Liver (tissue), 9 donors: ENCODE data around the gene PYM1. TPM values are rescaled to one million over a fixed set of nuclear protein-coding genes. Genes with fewer than 3 reads are reported as not detected.

ENCODE experiments used
- DNase-seq: peaks from one replicate; pipeline ENCODE4 v3.0.0-alpha.2; 2017; ENCODE audit warnings: low spot score
- H3K27ac ChIP-seq, 2 donors: one replicate each; pipeline ENCODE4 v1.7.0; 2013; ENCODE audit warnings: inconsistent platforms in 2 of 2, low read length in 2 of 2, control low read depth in 1 of 2, low read depth in 1 of 2, mild to moderate bottlenecking in 1 of 2
- H3K27me3 ChIP-seq, 4 donors: one replicate each; pipeline versions ENCODE4 v1.6.1 to v1.7.0; 2013; ENCODE audit warnings: low read length in 3 of 4, inconsistent platforms in 1 of 4, mild to moderate bottlenecking in 1 of 4, moderate library complexity in 1 of 4; ENCODE audit not compliant: control insufficient read depth in 4 of 4, insufficient read depth in 4 of 4
- H3K36me3 ChIP-seq, 4 donors: one replicate each; pipeline versions ENCODE4 v1.6.1 to v1.7.0; 2013; ENCODE audit warnings: low read length in 3 of 4, mild to moderate bottlenecking in 3 of 4, low read depth in 1 of 4, moderate library complexity in 1 of 4; ENCODE audit not compliant: control insufficient read depth in 4 of 4, insufficient read depth in 3 of 4
- H3K4me1 ChIP-seq, 4 donors: one replicate each; pipeline versions ENCODE4 v1.6.1 to v1.7.0; 2013; ENCODE audit warnings: low read length in 3 of 4, mild to moderate bottlenecking in 3 of 4, moderate library complexity in 1 of 4; ENCODE audit not compliant: control insufficient read depth in 4 of 4, insufficient read depth in 4 of 4
- H3K4me3 ChIP-seq, 3 donors: one replicate each; pipeline versions ENCODE4 v1.6.1 to v1.7.0; 2013; ENCODE audit warnings: low read length in 3 of 3, control low read depth in 1 of 3, low read depth in 1 of 3, mild to moderate bottlenecking in 1 of 3
- H3K9ac ChIP-seq, 2 donors: one replicate each; pipeline ENCODE4 v1.7.0; 2013; ENCODE audit warnings: low read length in 2 of 2, mild to moderate bottlenecking in 2 of 2, moderate library complexity in 2 of 2, control low read depth in 1 of 2, low read depth in 1 of 2
- H3K9me3 ChIP-seq, 4 donors: one replicate each; pipeline versions ENCODE4 v1.6.1 to v1.7.0; 2013; ENCODE audit warnings: low read length in 3 of 4; ENCODE audit not compliant: control insufficient read depth in 4 of 4
- EGR1 ChIP-seq, 2 donors: IDR thresholded peaks; 2 replicates each; pipeline ENCODE4 v1.6.1; 2016 to 2018; ENCODE audit warnings: antibody characterized with exemption in 2 of 2, low read depth in 2 of 2
- FOXA1 ChIP-seq: IDR thresholded peaks from 2 replicates; pipeline ENCODE4 v1.6.1; 2016; ENCODE audit warnings: antibody characterized with exemption
- GABPA ChIP-seq, 2 donors: IDR thresholded peaks in 1 of 2; conservative IDR thresholded peaks in 1 of 2; 2 replicates each; pipeline ENCODE4 v1.6.1; 2016; ENCODE audit warnings: antibody characterized with exemption in 2 of 2, mild to moderate bottlenecking in 1 of 2, moderate library complexity in 1 of 2
- HNF4A ChIP-seq, 2 donors: conservative IDR thresholded peaks; 2 replicates each; pipeline ENCODE4 v1.6.1; 2016; ENCODE audit warnings: antibody characterized with exemption in 2 of 2, mild to moderate bottlenecking in 2 of 2
- HNF4G ChIP-seq: IDR thresholded peaks from 2 replicates; pipeline ENCODE4 v1.6.1; 2016; ENCODE audit warnings: antibody characterized with exemption
- JUND ChIP-seq, 2 donors: IDR thresholded peaks; 2 replicates each; pipeline ENCODE4 v1.6.1; 2016; ENCODE audit warnings: antibody characterized with exemption in 2 of 2
- NR2F2 ChIP-seq: IDR thresholded peaks from 2 replicates; pipeline ENCODE4 v1.6.1; 2016; ENCODE audit warnings: antibody characterized with exemption
- RAD21 ChIP-seq, 2 donors: IDR thresholded peaks; 2 replicates each; pipeline ENCODE4 v1.6.1; 2016; ENCODE audit warnings: antibody characterized with exemption in 2 of 2, mild to moderate bottlenecking in 2 of 2
- RXRA ChIP-seq, 2 donors: IDR thresholded peaks; 2 replicates each; pipeline ENCODE4 v1.6.1; 2017 to 2018; ENCODE audit warnings: antibody characterized with exemption in 2 of 2, mild to moderate bottlenecking in 1 of 2
- SP1 ChIP-seq: IDR thresholded peaks from 2 replicates; pipeline ENCODE4 v1.6.1; 2018; ENCODE audit warnings: antibody characterized with exemption, mild to moderate bottlenecking
- TAF1 ChIP-seq: conservative IDR thresholded peaks from 2 replicates; pipeline ENCODE4 v1.6.1; 2016; ENCODE audit warnings: antibody characterized with exemption, mild to moderate bottlenecking
- WGBS: extraction: QIAGEN DNeasy Blood & Tissue Kit; methylation state at CpG from one replicate; pipeline ENCODE4 v1.1.7; 2013; 5-methylcytosine and 5-hydroxymethylcytosine counted together
- polyA plus RNA-seq, 2 donors: library from polyadenylated mRNA; stranded (reverse) in 1 of 2; unstranded in 1 of 2; fragments of 200-250 nt in 1 of 2; fragments of >200 nt in 1 of 2; fragmentation: Nextera tagmentation in 1 of 2; extraction: Ambion mirVana in 1 of 2; gene quantifications; one replicate each; pipeline versions ENCODE4 v1.2.1 to v1.2.3, GENCODE V29; 2013 to 2015
- total RNA-seq, 2 donors: library from RNA; depleted of rRNA; stranded (reverse); fragments of >200 nt; gene quantifications; one replicate each; pipeline ENCODE4 v1.2.3, GENCODE V29; 2014
- TF ChIP-seq, protein P1 (sequence below): IDR thresholded peaks from 2 replicates; pipeline ENCODE4 v1.6.1; 2016; ENCODE audit warnings: antibody characterized with exemption
- TF ChIP-seq, protein P2 (sequence below): IDR thresholded peaks from 2 replicates; pipeline ENCODE4 v1.6.1; 2016; ENCODE audit warnings: antibody characterized with exemption
- TF ChIP-seq, protein P3 (sequence below): fragments of 150-350 bp; IDR thresholded peaks from 2 replicates; pipeline ENCODE4 v1.5.1; 2017; ENCODE audit warnings: improper control_type of control experiment, low read depth, low read length; ENCODE audit not compliant: missing input control
- TF ChIP-seq, protein P4 (sequence below): IDR thresholded peaks from 2 replicates; pipeline ENCODE4 v1.6.1; 2016; ENCODE audit warnings: antibody characterized with exemption, mild to moderate bottlenecking
- donor health status: healthy.
- donor health status: healthy.
- donor health status: healthy.
- donor health status: healthy.
- donor health status: healthy.

Gene PYM1
- total and polyA plus RNA-seq, 4 donors, result 16.7 to 29.4 (median 21.3) TPM

DNA sequence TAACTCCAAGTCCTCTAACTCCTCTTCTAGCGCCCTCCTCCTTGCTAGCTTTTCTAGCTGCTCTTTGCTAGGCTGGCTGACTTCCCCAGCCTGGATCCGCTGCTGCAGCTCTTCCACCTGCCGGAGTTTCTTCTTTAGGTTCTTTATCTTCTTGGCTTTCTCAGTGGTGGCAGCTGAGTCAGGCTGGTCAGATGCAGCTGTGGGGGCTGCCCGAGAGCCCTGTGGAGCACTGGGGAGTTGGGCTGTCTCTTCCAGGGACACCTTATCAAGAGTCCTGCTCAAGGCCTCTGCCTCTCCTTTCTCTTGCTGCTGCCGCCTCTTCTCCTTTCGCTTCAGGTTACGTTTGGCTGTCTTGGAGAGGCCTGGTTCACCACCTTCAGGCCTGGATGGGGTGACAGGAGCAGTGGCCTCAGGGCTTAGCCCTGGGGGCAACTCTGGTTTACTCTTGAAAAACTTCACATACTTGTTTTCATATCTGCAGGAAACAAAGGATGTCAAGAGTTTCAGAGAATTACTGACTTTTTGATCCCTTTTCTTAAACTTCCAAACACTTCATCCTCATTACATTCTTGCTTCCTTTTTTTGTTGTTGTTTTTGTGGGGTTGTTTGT is 25.7 kb downstream of the PYM1 start (continued):
- TF ChIP-seq, protein P1, sequence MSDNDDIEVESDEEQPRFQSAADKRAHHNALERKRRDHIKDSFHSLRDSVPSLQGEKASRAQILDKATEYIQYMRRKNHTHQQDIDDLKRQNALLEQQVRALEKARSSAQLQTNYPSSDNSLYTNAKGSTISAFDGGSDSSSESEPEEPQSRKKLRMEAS, result no peak
- TF ChIP-seq, protein P2, sequence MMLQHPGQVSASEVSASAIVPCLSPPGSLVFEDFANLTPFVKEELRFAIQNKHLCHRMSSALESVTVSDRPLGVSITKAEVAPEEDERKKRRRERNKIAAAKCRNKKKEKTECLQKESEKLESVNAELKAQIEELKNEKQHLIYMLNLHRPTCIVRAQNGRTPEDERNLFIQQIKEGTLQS, result no peak
- TF ChIP-seq FOXA1, result no peak
- no peak for TF ChIP-seq TAF1
- TF ChIP-seq HNF4G, result no peak
- TF ChIP-seq SP1, result no peak
- no peak for TF ChIP-seq GABPA (IDR thresholded peaks at IDR 0.05 in 1 of 2, conservative IDR thresholded peaks at IDR 0.05 in 1 of 2)
- TF ChIP-seq RAD21 (IDR thresholded peaks at IDR 0.05), result no peak
- TF ChIP-seq NR2F2, result no peak

DNA sequence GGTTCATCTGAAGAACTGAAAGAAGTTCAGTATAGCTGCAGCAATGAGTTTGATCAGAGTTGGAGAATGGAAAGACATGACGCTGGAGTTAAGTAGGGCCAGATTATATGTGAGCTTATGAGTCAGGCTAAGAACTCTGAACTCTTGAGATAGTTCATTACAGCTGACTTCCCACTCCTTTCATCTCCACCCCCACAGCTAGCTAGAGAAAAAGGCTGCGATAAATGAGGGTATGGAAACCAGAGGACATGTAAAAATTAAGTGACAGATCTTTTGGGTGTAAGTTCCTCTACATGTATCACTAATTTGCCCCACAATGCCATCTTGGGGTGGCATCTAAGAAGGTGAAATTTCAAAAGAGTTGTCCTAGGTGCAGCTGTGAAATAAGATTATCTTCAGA is 28.6 kb downstream of the PYM1 start:
- H3K9me3 ChIP-seq, result no peaks in the 10 kb centered on the region
- H3K4me1 ChIP-seq, result no peaks in the 10 kb centered on the region
- H3K27me3 ChIP-seq, result no peaks in the 10 kb centered on the region
- WGBS, result 71% methylated on average over 2 of the region's 2 CpGs
- peaks cover 5 to 24% (median 14%) of the 10 kb centered on the region in 4 donors for H3K36me3 ChIP-seq
- TF ChIP-seq, protein P3, sequence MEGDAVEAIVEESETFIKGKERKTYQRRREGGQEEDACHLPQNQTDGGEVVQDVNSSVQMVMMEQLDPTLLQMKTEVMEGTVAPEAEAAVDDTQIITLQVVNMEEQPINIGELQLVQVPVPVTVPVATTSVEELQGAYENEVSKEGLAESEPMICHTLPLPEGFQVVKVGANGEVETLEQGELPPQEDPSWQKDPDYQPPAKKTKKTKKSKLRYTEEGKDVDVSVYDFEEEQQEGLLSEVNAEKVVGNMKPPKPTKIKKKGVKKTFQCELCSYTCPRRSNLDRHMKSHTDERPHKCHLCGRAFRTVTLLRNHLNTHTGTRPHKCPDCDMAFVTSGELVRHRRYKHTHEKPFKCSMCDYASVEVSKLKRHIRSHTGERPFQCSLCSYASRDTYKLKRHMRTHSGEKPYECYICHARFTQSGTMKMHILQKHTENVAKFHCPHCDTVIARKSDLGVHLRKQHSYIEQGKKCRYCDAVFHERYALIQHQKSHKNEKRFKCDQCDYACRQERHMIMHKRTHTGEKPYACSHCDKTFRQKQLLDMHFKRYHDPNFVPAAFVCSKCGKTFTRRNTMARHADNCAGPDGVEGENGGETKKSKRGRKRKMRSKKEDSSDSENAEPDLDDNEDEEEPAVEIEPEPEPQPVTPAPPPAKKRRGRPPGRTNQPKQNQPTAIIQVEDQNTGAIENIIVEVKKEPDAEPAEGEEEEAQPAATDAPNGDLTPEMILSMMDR, result no peak
- TF ChIP-seq EGR1 (IDR thresholded peaks at IDR 0.05; ENCODE audit: low read depth in 2 of 2), result no peak
- TF ChIP-seq, protein P4, sequence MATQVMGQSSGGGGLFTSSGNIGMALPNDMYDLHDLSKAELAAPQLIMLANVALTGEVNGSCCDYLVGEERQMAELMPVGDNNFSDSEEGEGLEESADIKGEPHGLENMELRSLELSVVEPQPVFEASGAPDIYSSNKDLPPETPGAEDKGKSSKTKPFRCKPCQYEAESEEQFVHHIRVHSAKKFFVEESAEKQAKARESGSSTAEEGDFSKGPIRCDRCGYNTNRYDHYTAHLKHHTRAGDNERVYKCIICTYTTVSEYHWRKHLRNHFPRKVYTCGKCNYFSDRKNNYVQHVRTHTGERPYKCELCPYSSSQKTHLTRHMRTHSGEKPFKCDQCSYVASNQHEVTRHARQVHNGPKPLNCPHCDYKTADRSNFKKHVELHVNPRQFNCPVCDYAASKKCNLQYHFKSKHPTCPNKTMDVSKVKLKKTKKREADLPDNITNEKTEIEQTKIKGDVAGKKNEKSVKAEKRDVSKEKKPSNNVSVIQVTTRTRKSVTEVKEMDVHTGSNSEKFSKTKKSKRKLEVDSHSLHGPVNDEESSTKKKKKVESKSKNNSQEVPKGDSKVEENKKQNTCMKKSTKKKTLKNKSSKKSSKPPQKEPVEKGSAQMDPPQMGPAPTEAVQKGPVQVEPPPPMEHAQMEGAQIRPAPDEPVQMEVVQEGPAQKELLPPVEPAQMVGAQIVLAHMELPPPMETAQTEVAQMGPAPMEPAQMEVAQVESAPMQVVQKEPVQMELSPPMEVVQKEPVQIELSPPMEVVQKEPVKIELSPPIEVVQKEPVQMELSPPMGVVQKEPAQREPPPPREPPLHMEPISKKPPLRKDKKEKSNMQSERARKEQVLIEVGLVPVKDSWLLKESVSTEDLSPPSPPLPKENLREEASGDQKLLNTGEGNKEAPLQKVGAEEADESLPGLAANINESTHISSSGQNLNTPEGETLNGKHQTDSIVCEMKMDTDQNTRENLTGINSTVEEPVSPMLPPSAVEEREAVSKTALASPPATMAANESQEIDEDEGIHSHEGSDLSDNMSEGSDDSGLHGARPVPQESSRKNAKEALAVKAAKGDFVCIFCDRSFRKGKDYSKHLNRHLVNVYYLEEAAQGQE, result no peak
- no peak for TF ChIP-seq HNF4A (conservative IDR thresholded peaks at IDR 0.05)
- TF ChIP-seq NR2F2, result no peak
- TF ChIP-seq, protein P1, result no peak
- no peak overlapping the region for H3K4me3 ChIP-seq
- no peak overlapping the region for H3K9ac ChIP-seq
- no peak for DNase-seq
- no peak overlapping the region for H3K27ac ChIP-seq

DNA sequence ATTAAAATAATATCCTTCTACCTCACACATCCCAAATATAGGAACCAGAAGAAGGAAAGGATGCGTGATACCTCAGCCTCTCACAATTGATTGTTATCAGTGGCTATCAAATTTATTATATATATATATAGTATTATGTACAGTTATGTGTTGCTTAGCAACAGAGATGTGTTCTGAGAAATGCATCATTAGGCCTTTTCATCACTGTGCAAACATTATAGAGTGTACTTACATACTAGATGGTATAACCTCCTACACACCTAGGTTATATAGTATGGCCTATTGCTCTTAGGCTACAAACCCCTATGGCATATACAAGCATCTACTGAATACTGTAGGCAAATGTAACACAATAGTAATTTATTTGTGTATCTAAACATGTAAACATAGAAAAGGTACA is 34.0 kb downstream of the PYM1 start:
- DNase-seq, result no peak
- no peak overlapping the region for H3K27ac ChIP-seq
- TF ChIP-seq, protein P2, result no peak
- TF ChIP-seq RAD21 (IDR thresholded peaks at IDR 0.05) (no peak), NR2F2 (no peak), RXRA (IDR thresholded peaks at IDR 0.05) (no peak), JUND (IDR thresholded peaks at IDR 0.05) (no peak), SP1 (no peak), EGR1 (IDR thresholded peaks at IDR 0.05; ENCODE audit: low read depth in 2 of 2) (no peak), HNF4A (conservative IDR thresholded peaks at IDR 0.05) (no peak)
- TF ChIP-seq, protein P3, result no peak
- 100% methylated on average over 1 of the region's 1 CpG for WGBS
- no peak overlapping the region for H3K4me3 ChIP-seq
- H3K9me3 ChIP-seq, result no peaks in the 10 kb centered on the region
- H3K27me3 ChIP-seq, result no peaks in the 10 kb centered on the region
- H3K9ac ChIP-seq, result no peak overlapping the region
- no peaks in the 10 kb centered on the region for H3K36me3 ChIP-seq
- no peaks in the 10 kb centered on the region for H3K4me1 ChIP-seq
